ENCODE results near the gene RPL31.

Gene RPL31

DNA sequence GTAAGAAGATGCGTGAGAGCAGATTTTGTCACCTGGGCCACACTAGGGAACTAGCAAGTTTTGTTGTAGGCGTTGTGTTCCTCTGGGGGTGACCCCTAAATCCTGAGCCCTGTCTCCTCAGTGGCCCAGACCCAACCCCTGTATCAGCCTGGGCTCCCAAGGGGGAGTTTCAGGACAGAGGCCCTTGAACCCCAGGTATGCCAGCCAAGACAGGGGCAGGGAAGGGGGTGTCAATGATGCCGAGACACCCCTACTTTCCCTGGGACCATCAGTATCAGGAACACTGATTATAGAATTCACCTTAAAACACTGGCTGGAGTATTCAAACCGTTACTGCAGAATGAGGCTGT, 39.1 kb upstream of the RPL31 start:
- Histone ChIP-seq H3K27me3 (no peaks in the 10 kb centered on the region), H3K36me3 (peaks cover 0 to 5% (median 0%) of the 10 kb centered on the region in 3 donors), H3K9me3 (no peaks in the 10 kb centered on the region), H3K27ac (no peak overlapping the region), H3K4me3 (no peak overlapping the region), H3K4me1 (peaks cover 0 to 17% (median 5%) of the 10 kb centered on the region in 4 donors)
- DNase-seq: peak in 1 of 2 donors; percentile 43
- no peak for TF ChIP-seq CTCF (IDR thresholded peaks at IDR 0.05)
- intact Hi-C loops (cut with DNase I; ENCODE audit: low total_unique reads): no loop called here

- intact Hi-C loops (cut with DNase I; ENCODE audit: low total_unique reads): no loop called here
- H3K36me3 ChIP-seq: peaks cover 0 to 14% (median 5%) of the 10 kb centered on the region in 3 donors
- DNase-seq: peak in 1 of 2 donors; percentile 52
- TF ChIP-seq CTCF (IDR thresholded peaks at IDR 0.05): no peak
- no peaks in the 10 kb centered on the region for H3K27me3 ChIP-seq
- H3K4me3 ChIP-seq: no peak overlapping the region
- H3K4me1 ChIP-seq: peaks cover 0 to 7% (median 0%) of the 10 kb centered on the region in 4 donors
- H3K27ac ChIP-seq: peak overlapping the region in 1 of 2 donors; percentile 33
- no peaks in the 10 kb centered on the region for H3K9me3 ChIP-seq
Measured at GRCh38 chr2:100964222-100964621, 37.9 kb upstream of the RPL31 start.

- DNase-seq: peak in 1 of 2 donors; percentile 60
Measured at GRCh38 chr2:100964681-100965169, 37.4 kb upstream of the RPL31 start.

GRCh38 chr2:100965596-100965995, 36.5 kb upstream of the RPL31 start:
- Histone ChIP-seq H3K9me3 (no peaks in the 10 kb centered on the region), H3K36me3 (peaks cover 0 to 14% (median 5%) of the 10 kb centered on the region in 3 donors), H3K27ac (no peak overlapping the region), H3K27me3 (no peaks in the 10 kb centered on the region), H3K4me1 (peaks cover 0 to 7% (median 0%) of the 10 kb centered on the region in 4 donors), H3K4me3 (no peak overlapping the region)
- peak in 1 of 2 donors; percentile 59 for DNase-seq
- no peak for TF ChIP-seq CTCF (IDR thresholded peaks at IDR 0.05)
- intact Hi-C loops (cut with DNase I; ENCODE audit: low total_unique reads): no loop called here

More at GRCh38 chr2:100964681-100965169, 37.4 kb upstream of the RPL31 start:
- Histone ChIP-seq H3K27ac (peak overlapping the region in 1 of 2 donors; percentile 33), H3K27me3 (no peaks in the 10 kb centered on the region), H3K9me3 (no peaks in the 10 kb centered on the region), H3K36me3 (peaks cover 0 to 14% (median 5%) of the 10 kb centered on the region in 3 donors), H3K4me1 (peaks cover 0 to 7% (median 0%) of the 10 kb centered on the region in 4 donors), H3K4me3 (no peak overlapping the region)
- no peak for TF ChIP-seq CTCF (IDR thresholded peaks at IDR 0.05)
- intact Hi-C loops (cut with DNase I; ENCODE audit: low total_unique reads): no loop called here

DNA sequence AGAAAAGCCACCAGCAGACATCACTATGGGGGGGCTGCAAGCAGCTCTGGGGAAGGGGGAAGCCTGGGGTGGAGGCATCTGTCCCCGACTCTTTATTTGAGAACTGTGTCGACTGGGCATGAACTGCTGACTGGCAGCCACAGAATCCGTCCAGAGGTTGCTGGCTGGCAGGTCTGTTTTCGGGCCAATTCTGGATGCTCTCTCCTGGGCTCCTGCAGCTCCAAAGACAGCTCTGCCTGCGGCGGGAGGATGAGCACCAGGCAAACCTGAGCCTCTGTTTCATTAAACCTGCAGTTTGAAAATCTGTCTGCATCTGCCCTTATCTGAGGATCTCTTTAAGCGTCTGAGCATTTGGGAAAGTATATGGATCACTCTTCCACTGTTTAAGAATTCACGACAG, 34.4 kb upstream of the RPL31 start:
- peak in 1 of 2 donors; percentile 21 for DNase-seq
- Histone ChIP-seq H3K4me1 (peaks cover 0 to 7% (median 0%) of the 10 kb centered on the region in 4 donors), H3K27ac (no peak overlapping the region), H3K4me3 (no peak overlapping the region), H3K9me3 (no peaks in the 10 kb centered on the region), H3K36me3 (peaks cover 0 to 34% (median 5%) of the 10 kb centered on the region in 3 donors), H3K27me3 (no peaks in the 10 kb centered on the region)
- intact Hi-C loops (cut with DNase I; ENCODE audit: low total_unique reads): no loop called here
- TF ChIP-seq CTCF (IDR thresholded peaks at IDR 0.05): no peak
